Effector memory CD8-positive, alpha-beta T cell (primary cell): ENCODE data around the gene CRYBG1.

Experiments used
- ATAC-seq: fragments of 150-1000 bp; cut with Tn5 transposase; replicated peaks from 2 replicates; pipeline ENCODE4 v1.10.0; 2021; ENCODE audit warnings: mild to moderate bottlenecking, moderate library complexity
- DNase-seq, 3 experiments: peaks; one replicate each; pipeline ENCODE4 v3.0.0; 2021
- H3K27ac Mint-ChIP-seq, 2 donors: one replicate each; pipeline ENCODE4 v1.8.0; 2022; ENCODE audit warnings: mild to moderate bottlenecking in 2 of 2, mixed read lengths in 2 of 2, moderate library complexity in 2 of 2
- H3K27me3 Mint-ChIP-seq, 2 donors: one replicate each; pipeline ENCODE4 v1.8.0; 2022; ENCODE audit warnings: mixed read lengths in 2 of 2
- H3K36me3 Mint-ChIP-seq: one replicate; pipeline ENCODE4 v1.8.0; 2022; ENCODE audit warnings: mild to moderate bottlenecking, moderate library complexity, mixed read lengths; ENCODE audit not compliant: insufficient read depth
- H3K4me1 Mint-ChIP-seq, 2 donors: one replicate each; pipeline ENCODE4 v1.8.0; 2022; ENCODE audit warnings: low read depth in 2 of 2, mixed read lengths in 2 of 2
- H3K4me3 Mint-ChIP-seq, 2 donors: one replicate each; pipeline ENCODE4 v1.8.0; 2022; ENCODE audit warnings: mild to moderate bottlenecking in 2 of 2, mixed read lengths in 2 of 2, moderate library complexity in 2 of 2
- H3K9me3 Mint-ChIP-seq, 2 donors: one replicate each; pipeline ENCODE4 v1.8.0; 2022; ENCODE audit warnings: mixed read lengths in 2 of 2

Gene CRYBG1

GRCh38 chr6:106527117-106527516 lies 166.6 kb downstream of the CRYBG1 start:
- Mint-ChIP-seq H3K36me3 (peaks cover 80% of the 10 kb centered on the region), H3K27me3 (no peaks in the 10 kb centered on the region), H3K4me3 (no peak overlapping the region), H3K27ac (no peak overlapping the region), H3K4me1 (peaks cover 29 to 66% of the 10 kb centered on the region in 2 donors), H3K9me3 (no peaks in the 10 kb centered on the region)
- DNase-seq (no peak), ATAC-seq (no peak)

- Mint-ChIP-seq H3K4me3 (no peak overlapping the region), H3K4me1 (peaks cover 30 to 70% of the 10 kb centered on the region in 2 donors), H3K27me3 (no peaks in the 10 kb centered on the region), H3K9me3 (no peaks in the 10 kb centered on the region), H3K36me3 (peaks cover 83% of the 10 kb centered on the region), H3K27ac (peak overlapping the region in 1 of 2 donors; percentile 65)
- DNase-seq = no peak
- ATAC-seq = no peak
Measured at GRCh38 chr6:106527979-106528378, 167.5 kb downstream of the CRYBG1 start.

- no peak for ATAC-seq
- Mint-ChIP-seq H3K27me3 (no peaks in the 10 kb centered on the region), H3K27ac (peak overlapping the region in 1 of 2 donors; percentile 65), H3K4me3 (no peak overlapping the region), H3K4me1 (peaks cover 33 to 70% of the 10 kb centered on the region in 2 donors), H3K36me3 (peaks cover 82% of the 10 kb centered on the region), H3K9me3 (no peaks in the 10 kb centered on the region)
- DNase-seq = no peak
Measured at GRCh38 chr6:106528521-106528920, 168.0 kb downstream of the CRYBG1 start.

DNA sequence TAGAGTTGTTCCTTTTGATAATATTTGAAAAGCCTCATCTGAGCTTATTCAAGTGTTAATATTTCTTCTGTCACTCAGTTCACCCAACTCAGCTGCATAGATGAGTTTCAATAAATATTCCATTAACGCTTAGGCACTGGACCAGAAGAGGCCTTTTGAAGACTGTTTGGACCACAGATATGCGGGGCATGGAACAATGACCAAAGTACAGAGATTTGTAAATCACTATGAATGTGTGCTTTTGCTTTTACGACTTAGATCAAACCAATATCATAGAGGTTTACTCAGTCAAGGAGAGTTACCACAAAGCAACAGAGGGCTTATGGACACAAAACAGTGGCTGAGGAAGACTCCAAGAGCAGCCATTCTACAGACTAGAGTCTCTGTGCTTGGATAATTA lies 168.9 kb downstream of the CRYBG1 start:
- no peak for ATAC-seq
- peaks cover 77% of the 10 kb centered on the region for H3K36me3 Mint-ChIP-seq
- H3K4me3 Mint-ChIP-seq = no peak overlapping the region

DNA sequence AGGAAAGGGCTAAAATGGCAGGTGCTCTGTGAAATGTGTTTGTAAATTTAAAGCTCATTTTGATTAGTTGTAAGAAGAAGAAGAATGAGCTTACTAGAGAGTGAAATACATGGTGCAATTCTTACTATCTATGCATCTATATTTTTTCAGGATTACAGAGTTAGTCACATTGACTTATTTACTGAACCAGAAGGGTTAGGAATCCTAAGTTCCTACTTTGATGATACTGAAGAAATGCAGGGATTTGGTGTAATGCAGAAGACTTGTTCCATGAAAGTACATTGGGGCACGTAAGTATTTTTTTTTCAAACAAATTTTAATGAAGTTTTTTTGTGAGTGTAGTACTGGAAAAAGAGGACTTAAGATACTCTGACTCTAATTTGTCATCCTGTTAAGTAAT lies 169.5 kb downstream of the CRYBG1 start:
- no peak overlapping the region for H3K27ac Mint-ChIP-seq
- H3K36me3 Mint-ChIP-seq = peaks cover 77% of the 10 kb centered on the region
- ATAC-seq = no peak

More for the DNA sequence above, 168.9 kb downstream of the CRYBG1 start:
- Mint-ChIP-seq H3K27me3 (no peaks in the 10 kb centered on the region), H3K9me3 (no peaks in the 10 kb centered on the region), H3K27ac (no peak overlapping the region), H3K4me1 (peaks cover 32 to 70% of the 10 kb centered on the region in 2 donors)
- DNase-seq = no peak

GRCh38 chr6:106530502-106530901 lies 170.0 kb downstream of the CRYBG1 start:
- H3K27ac Mint-ChIP-seq = no peak overlapping the region
- H3K27me3 Mint-ChIP-seq = no peaks in the 10 kb centered on the region
- no peak for ATAC-seq
- no peak overlapping the region for H3K4me3 Mint-ChIP-seq
- peaks cover 34 to 71% of the 10 kb centered on the region in 2 donors for H3K4me1 Mint-ChIP-seq
- peaks cover 77% of the 10 kb centered on the region for H3K36me3 Mint-ChIP-seq
- no peaks in the 10 kb centered on the region for H3K9me3 Mint-ChIP-seq
- no peak for DNase-seq

More for the DNA sequence above, 169.5 kb downstream of the CRYBG1 start:
- Mint-ChIP-seq H3K4me3 (no peak overlapping the region), H3K27me3 (no peaks in the 10 kb centered on the region), H3K9me3 (no peaks in the 10 kb centered on the region), H3K4me1 (peaks cover 35 to 71% of the 10 kb centered on the region in 2 donors)
- DNase-seq = no peak

GRCh38 chr6:106533054-106533453 lies 172.5 kb downstream of the CRYBG1 start:
- H3K4me1 Mint-ChIP-seq = peaks cover 39 to 80% of the 10 kb centered on the region in 2 donors
- H3K27me3 Mint-ChIP-seq = no peaks in the 10 kb centered on the region
- no peaks in the 10 kb centered on the region for H3K9me3 Mint-ChIP-seq
- peaks cover 65% of the 10 kb centered on the region for H3K36me3 Mint-ChIP-seq
- no peak overlapping the region for H3K4me3 Mint-ChIP-seq
- peak overlapping the region; percentile 77 to 78 for H3K27ac Mint-ChIP-seq
- no peak for ATAC-seq
- DNase-seq = no peak

DNA sequence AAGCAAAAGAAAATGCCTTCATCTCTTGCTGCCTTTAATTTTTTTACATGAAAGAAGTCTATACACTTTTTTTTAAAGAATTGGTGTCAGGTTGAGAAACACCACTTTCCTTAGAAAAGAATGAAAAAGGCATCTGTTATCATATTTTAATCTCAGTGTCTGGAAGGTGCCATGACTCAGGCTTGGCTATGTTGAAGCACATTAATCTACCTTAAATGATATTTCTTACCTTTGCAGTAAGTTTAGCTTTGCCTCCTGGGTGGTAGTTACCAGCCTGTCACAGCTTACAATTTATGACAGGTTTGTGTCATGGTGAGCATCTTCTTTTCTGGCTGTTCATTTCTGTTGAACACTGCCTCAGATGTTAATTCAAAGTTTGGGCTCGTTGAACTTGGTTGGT lies 173.5 kb downstream of the CRYBG1 start:
- H3K36me3 Mint-ChIP-seq = peaks cover 66% of the 10 kb centered on the region

GRCh38 chr6:106534564-106534982 lies 174.1 kb downstream of the CRYBG1 start:
- DNase-seq (no peak), ATAC-seq (peak; percentile 49)
- Mint-ChIP-seq H3K9me3 (no peaks in the 10 kb centered on the region), H3K36me3 (peaks cover 65% of the 10 kb centered on the region), H3K27ac (peak overlapping the region; percentile 77 to 78), H3K4me3 (peak overlapping the region in 1 of 2 donors; percentile 11), H3K4me1 (peaks cover 46 to 82% of the 10 kb centered on the region in 2 donors), H3K27me3 (no peaks in the 10 kb centered on the region)

More for the DNA sequence above, 173.5 kb downstream of the CRYBG1 start:
- Mint-ChIP-seq H3K4me3 (no peak overlapping the region), H3K27me3 (no peaks in the 10 kb centered on the region), H3K27ac (peak overlapping the region; percentile 77 to 78), H3K4me1 (peaks cover 42 to 85% of the 10 kb centered on the region in 2 donors), H3K9me3 (no peaks in the 10 kb centered on the region)
- DNase-seq (no peak), ATAC-seq (no peak)

DNA sequence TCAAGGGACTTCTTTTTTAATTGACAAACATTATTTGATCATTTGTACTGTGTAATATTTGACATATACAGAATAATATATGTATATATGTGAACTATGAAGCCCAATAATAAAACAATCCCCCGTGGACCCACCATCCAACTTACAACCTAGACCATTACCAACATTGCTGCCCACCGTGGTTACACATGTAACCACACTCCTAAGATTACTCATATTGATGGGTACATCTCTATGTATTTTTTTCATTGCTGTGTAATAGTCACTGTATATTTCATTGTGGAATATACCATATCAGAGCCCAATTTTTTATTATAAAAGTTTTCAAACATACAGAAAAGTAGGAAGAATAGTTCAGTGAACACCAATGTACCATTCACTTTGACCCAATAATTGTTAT lies 174.5 kb downstream of the CRYBG1 start:
- peaks cover 65% of the 10 kb centered on the region for H3K36me3 Mint-ChIP-seq
- no peaks in the 10 kb centered on the region for H3K27me3 Mint-ChIP-seq
- no peaks in the 10 kb centered on the region for H3K9me3 Mint-ChIP-seq
- peak overlapping the region in 1 of 2 donors; percentile 7 for H3K4me3 Mint-ChIP-seq
- ATAC-seq = peak; percentile 18
- peak overlapping the region; percentile 77 to 78 for H3K27ac Mint-ChIP-seq
- DNase-seq = no peak
- peaks cover 45 to 82% of the 10 kb centered on the region in 2 donors for H3K4me1 Mint-ChIP-seq

- DNase-seq (no peak), ATAC-seq (no peak)
- H3K27ac Mint-ChIP-seq = peak overlapping the region; percentile 57 to 78
- no peaks in the 10 kb centered on the region for H3K9me3 Mint-ChIP-seq
- no peaks in the 10 kb centered on the region for H3K27me3 Mint-ChIP-seq
- peaks cover 58% of the 10 kb centered on the region for H3K36me3 Mint-ChIP-seq
- peaks cover 43 to 74% of the 10 kb centered on the region in 2 donors for H3K4me1 Mint-ChIP-seq
- no peak overlapping the region for H3K4me3 Mint-ChIP-seq
Measured at GRCh38 chr6:106536357-106536756, 175.8 kb downstream of the CRYBG1 start.

DNA sequence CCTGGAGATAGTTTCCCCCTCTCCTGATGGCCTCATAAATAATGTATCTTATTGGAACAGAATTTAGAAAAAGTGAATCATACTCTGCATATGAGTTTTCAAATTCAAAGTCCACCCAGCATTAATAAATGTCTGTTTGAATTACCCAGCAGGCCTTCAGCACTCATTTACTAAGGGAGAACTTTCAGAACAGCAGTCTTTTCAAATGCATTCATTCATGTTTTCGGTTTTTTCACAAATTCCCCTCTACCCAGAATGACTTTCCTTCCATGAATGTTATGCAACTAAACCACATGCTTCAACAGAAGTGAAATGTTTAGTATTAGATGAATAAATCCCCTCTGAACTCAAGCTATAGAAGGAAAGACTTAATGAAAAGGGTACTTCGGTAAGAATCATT lies 176.3 kb downstream of the CRYBG1 start:
- no peak for DNase-seq
- Mint-ChIP-seq H3K4me1 (peaks cover 43 to 71% of the 10 kb centered on the region in 2 donors), H3K27me3 (no peaks in the 10 kb centered on the region), H3K9me3 (no peaks in the 10 kb centered on the region), H3K4me3 (peak overlapping the region in 1 of 2 donors; percentile 41), H3K36me3 (peaks cover 53% of the 10 kb centered on the region), H3K27ac (peak overlapping the region; percentile 78 to 93)
- ATAC-seq = no peak

DNA sequence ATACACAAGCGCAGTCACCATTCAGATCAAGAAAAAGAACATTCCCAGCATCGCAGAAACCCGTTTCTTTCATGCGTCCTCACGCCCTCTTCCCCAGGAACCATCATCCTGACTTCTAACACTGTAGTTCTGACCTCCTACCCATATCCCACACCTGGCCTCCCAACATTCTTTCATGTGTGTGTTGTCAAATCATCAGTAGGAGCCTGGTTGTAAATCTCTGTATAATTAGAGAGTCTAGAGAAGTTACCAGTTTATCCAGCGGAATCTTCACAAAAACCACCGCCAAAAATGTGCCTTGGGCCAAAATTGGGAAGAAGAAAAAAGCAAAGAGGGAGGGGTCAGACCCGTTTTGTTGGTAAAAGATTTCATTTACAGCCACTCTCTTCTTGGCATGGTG lies 177.1 kb downstream of the CRYBG1 start:
- Mint-ChIP-seq H3K4me1 (peaks cover 43 to 66% of the 10 kb centered on the region in 2 donors), H3K27ac (peak overlapping the region; percentile 78 to 93), H3K4me3 (peak overlapping the region; percentile 17 to 41), H3K27me3 (no peaks in the 10 kb centered on the region), H3K36me3 (peaks cover 50% of the 10 kb centered on the region), H3K9me3 (no peaks in the 10 kb centered on the region)
- ATAC-seq (no peak), DNase-seq (no peak)

GRCh38 chr6:106538145-106538544 lies 177.6 kb downstream of the CRYBG1 start:
- Mint-ChIP-seq H3K9me3 (no peaks in the 10 kb centered on the region), H3K4me1 (peaks cover 39 to 61% of the 10 kb centered on the region in 2 donors), H3K27ac (peak overlapping the region; percentile 78 to 93), H3K36me3 (peaks cover 50% of the 10 kb centered on the region), H3K27me3 (no peaks in the 10 kb centered on the region), H3K4me3 (peak overlapping the region; percentile 17 to 41)
- peak; percentile 63 for ATAC-seq
- no peak for DNase-seq
